BJ (cell line): ENCODE data around the gene GJC1. TPM values are rescaled to one million over a fixed set of nuclear protein-coding genes. Genes with fewer than 3 reads are reported as not detected.

Experiments
- CTCF ChIA-PET: fragments of 350-600 bp; formaldehyde crosslinking; extraction: SDS; loops from one replicate; lab custom pipeline; 2021; ENCODE audit warnings: antibody characterized with exemption, inconsistent platforms; lab: Yijun Ruan, JAX
- POLR2A ChIA-PET: fragments of 300-600 bp; sonication (Branson Sonifier 250); formaldehyde crosslinking; extraction: SDS; loops from one replicate; lab custom pipeline; 2021; ENCODE audit warnings: antibody characterized with exemption; lab: Charles Lee
- DNase-seq: peaks from one replicate; pipeline ENCODE4 v3.0.0-alpha.2; 2011; ENCODE audit warnings: low read depth
- H3K27me3 ChIP-seq: 2 replicates; pipeline ENCODE4 v1.6.0; 2011; ENCODE audit warnings: low read length; ENCODE audit not compliant: control insufficient read depth, insufficient read depth
- H3K36me3 ChIP-seq: 2 replicates; pipeline ENCODE4 v1.5.1; 2011; ENCODE audit warnings: low read length; ENCODE audit not compliant: control insufficient read depth, insufficient read depth
- H3K4me3 ChIP-seq: 2 replicates; pipeline ENCODE4 v1.5.1; 2011; ENCODE audit warnings: low read depth, mild to moderate bottlenecking, control low read depth, low read length
- polyA plus RNA-seq: library from polyadenylated mRNA; depleted of rRNA; stranded (reverse); fragments of >200 nt; gene quantifications from 2 replicates; pipeline ENCODE4 v1.2.3, GENCODE V29; 2011; rRNA removed
- TF ChIP-seq, protein P1 (sequence below): IDR thresholded peaks from 2 replicates; pipeline ENCODE4 v1.5.1; 2011; ENCODE audit warnings: low read depth, mild to moderate bottlenecking, control low read depth, inconsistent platforms, low read length, moderate library complexity; ENCODE audit not compliant: insufficient read depth

The GJC1 gene
- polyA plus RNA-seq, 1 experiment, result 26.5 TPM

GRCh38 chr17:44751806-44752205, 78.3 kb downstream of the GJC1 start:
- TF ChIP-seq, protein P1, sequence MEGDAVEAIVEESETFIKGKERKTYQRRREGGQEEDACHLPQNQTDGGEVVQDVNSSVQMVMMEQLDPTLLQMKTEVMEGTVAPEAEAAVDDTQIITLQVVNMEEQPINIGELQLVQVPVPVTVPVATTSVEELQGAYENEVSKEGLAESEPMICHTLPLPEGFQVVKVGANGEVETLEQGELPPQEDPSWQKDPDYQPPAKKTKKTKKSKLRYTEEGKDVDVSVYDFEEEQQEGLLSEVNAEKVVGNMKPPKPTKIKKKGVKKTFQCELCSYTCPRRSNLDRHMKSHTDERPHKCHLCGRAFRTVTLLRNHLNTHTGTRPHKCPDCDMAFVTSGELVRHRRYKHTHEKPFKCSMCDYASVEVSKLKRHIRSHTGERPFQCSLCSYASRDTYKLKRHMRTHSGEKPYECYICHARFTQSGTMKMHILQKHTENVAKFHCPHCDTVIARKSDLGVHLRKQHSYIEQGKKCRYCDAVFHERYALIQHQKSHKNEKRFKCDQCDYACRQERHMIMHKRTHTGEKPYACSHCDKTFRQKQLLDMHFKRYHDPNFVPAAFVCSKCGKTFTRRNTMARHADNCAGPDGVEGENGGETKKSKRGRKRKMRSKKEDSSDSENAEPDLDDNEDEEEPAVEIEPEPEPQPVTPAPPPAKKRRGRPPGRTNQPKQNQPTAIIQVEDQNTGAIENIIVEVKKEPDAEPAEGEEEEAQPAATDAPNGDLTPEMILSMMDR, result no peak
- POLR2A ChIA-PET, result no interaction called here

GRCh38 chr17:44751331-44751730, 78.8 kb downstream of the GJC1 start:
- DNase-seq, result no peak
- Histone ChIP-seq H3K36me3 (peaks cover 1% of the 10 kb centered on the region; the same call in 1 of the 2 replicates), H3K27me3 (no peaks in the 10 kb centered on the region), H3K4me3 (no peak overlapping the region)
- POLR2A ChIA-PET, result no interaction called here
- TF ChIP-seq, protein P1, result no peak
- CTCF ChIA-PET, result interaction anchor here (3.5 kb wide), 1 partner anchor 24 kb away, joined by 13 read pairs; no protein-coding TSS in a partner anchor

More at GRCh38 chr17:44751806-44752205, 78.3 kb downstream of the GJC1 start:
- Histone ChIP-seq H3K36me3 (peaks cover 1% of the 10 kb centered on the region; the same call in 1 of the 2 replicates), H3K4me3 (no peak overlapping the region), H3K27me3 (no peaks in the 10 kb centered on the region)
- DNase-seq, result no peak
- CTCF ChIA-PET, result interaction anchor here (1.5 to 3.5 kb wide), 3 partner anchors 13 to 23 kb away, joined by 3 to 13 read pairs (median 4); no protein-coding TSS in a partner anchor

- Histone ChIP-seq H3K36me3 (peaks cover 1% of the 10 kb centered on the region; the same call in 1 of the 2 replicates), H3K4me3 (no peak overlapping the region), H3K27me3 (no peaks in the 10 kb centered on the region)
- DNase-seq, result no peak
- TF ChIP-seq, protein P1, result no peak
- CTCF ChIA-PET, result interaction anchor here (0.8 to 1.0 kb wide), 2 partner anchors 21 to 24 kb away, joined by 3 read pairs; no protein-coding TSS in a partner anchor
- POLR2A ChIA-PET, result interaction anchor here (0.6 kb wide), 1 partner anchor 9 kb away, joined by 3 read pairs; no protein-coding TSS in a partner anchor
Measured at GRCh38 chr17:44749980-44750318, 80.1 kb downstream of the GJC1 start.

DNA sequence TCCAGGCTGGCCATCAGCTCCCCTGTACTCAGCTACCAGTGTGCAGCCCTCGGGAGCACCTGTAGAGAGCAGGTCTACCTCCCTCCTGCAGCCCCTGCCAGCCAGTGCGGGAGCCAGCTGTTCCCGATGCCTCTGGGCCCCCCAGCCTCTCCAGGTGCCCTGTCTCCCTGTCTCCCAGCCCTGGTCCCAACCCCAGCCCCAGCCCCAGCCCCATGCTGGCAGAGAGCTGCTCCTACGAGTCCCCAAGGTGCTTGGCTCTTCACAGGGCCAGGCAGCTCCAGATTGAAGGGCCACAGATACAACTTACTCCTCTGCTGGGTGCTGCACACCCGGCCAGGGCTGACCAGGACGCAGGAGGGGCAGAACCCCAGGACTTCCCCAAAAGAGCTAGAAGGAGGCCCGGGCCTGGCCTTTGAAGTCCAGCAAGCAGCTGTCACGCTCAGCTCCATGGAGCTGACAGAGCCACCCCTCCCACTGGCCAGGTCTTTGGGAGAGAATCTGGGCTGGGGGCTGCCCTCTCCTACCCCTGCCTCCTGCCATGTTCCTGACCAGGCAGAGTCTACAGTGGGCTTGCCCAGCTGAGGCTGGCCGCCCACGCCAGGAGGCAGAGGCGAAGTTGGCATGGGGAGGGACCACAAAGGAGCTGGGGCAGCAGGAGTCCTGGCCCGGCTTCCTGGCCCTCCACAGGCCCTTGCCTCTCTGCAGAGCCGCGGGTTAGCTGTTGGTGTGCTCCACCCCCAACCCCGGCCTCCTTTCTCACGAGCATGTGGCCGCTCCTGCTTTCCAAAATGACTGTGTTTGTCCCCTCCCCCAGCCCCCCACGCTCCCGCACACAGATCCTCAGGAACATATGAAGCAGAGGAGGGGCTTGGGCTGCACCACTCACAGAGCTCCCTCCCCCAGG, 80.8 kb downstream of the GJC1 start:
- ChIA-PET POLR2A (interaction anchor here (0.6 kb wide), 1 partner anchor 10 kb away, joined by 3 read pairs; no protein-coding TSS in a partner anchor), CTCF (interaction anchor here (0.8 to 1.6 kb wide), 3 partner anchors 22 to 29 kb away, joined by 3 read pairs; no protein-coding TSS in a partner anchor)
- H3K36me3 ChIP-seq, result peaks cover 1% of the 10 kb centered on the region; the same call in 1 of the 2 replicates
- no peak for DNase-seq
- H3K27me3 ChIP-seq, result no peaks in the 10 kb centered on the region
- no peak overlapping the region for H3K4me3 ChIP-seq
- TF ChIP-seq, protein P1, result no peak

Other genes starting within 250 kb of the GJC1 start
- 0.26 TPM in 2 replicates for gene MEIOC, start 173.8 kb downstream of the GJC1 start, polyA plus RNA-seq
- 4.7 and 10.8 TPM in 2 replicates for gene CCDC43, start 140.5 kb downstream of the GJC1 start, polyA plus RNA-seq
- gene DBF4B, start 121.6 kb downstream of the GJC1 start, polyA plus RNA-seq, result 6.1 and 9.9 TPM in 2 replicates
- 0.31 TPM in 2 replicates for gene ADAM11, start 71.3 kb downstream of the GJC1 start, polyA plus RNA-seq
- not detected in 2 replicates for gene HIGD1B, start 17.6 kb upstream of the GJC1 start, polyA plus RNA-seq
- gene EFTUD2, start 69.2 kb upstream of the GJC1 start, polyA plus RNA-seq, result 72.0 and 121 TPM in 2 replicates
- 0.13 and 0.23 TPM in 2 replicates for gene GFAP, start 85.2 kb upstream of the GJC1 start, polyA plus RNA-seq
- 5.5 and 10.6 TPM in 2 replicates for gene KIF18B, start 117.5 kb upstream of the GJC1 start, polyA plus RNA-seq
- 0.39 and 0.50 TPM in 2 replicates for gene C1QL1, start 138.0 kb upstream of the GJC1 start, polyA plus RNA-seq
- 25.4 and 44.2 TPM in 2 replicates for gene DCAKD, start 221.3 kb upstream of the GJC1 start, polyA plus RNA-seq
- gene NMT1, start 231.0 kb upstream of the GJC1 start, polyA plus RNA-seq, result 48.1 and 62.5 TPM in 2 replicates